ENCODE results near the gene MED20.

Gene MED20

GRCh38 chr6:41936073-41936837, 15.3 kb upstream of the MED20 start:
- ATAC-seq (peak; percentile 75), DNase-seq (peak; percentile 79)
- Mint-ChIP-seq H3K36me3 (ENCODE audit: low read depth) (peaks cover 68% of the 10 kb centered on the region), H3K9me3 (no peaks in the 10 kb centered on the region), H3K27ac (peak overlapping the region; percentile 84), H3K27me3 (no peaks in the 10 kb centered on the region), H3K4me1 (peaks cover 62% of the 10 kb centered on the region), H3K4me3 (peak overlapping the region; percentile 97)

- H3K36me3 Mint-ChIP-seq (ENCODE audit: low read depth): peaks cover 71% of the 10 kb centered on the region
- H3K27me3 Mint-ChIP-seq: no peaks in the 10 kb centered on the region
- H3K9me3 Mint-ChIP-seq: no peaks in the 10 kb centered on the region
- DNase-seq: no peak
- peak overlapping the region; percentile 97 for H3K4me3 Mint-ChIP-seq
- ATAC-seq: no peak
- peak overlapping the region; percentile 84 for H3K27ac Mint-ChIP-seq
- peaks cover 62% of the 10 kb centered on the region for H3K4me1 Mint-ChIP-seq
Measured at GRCh38 chr6:41935685-41936072, 14.7 kb upstream of the MED20 start.

- DNase-seq: no peak
- H3K36me3 Mint-ChIP-seq (ENCODE audit: low read depth): peaks cover 67% of the 10 kb centered on the region
- H3K27me3 Mint-ChIP-seq: no peaks in the 10 kb centered on the region
- peaks cover 60% of the 10 kb centered on the region for H3K4me1 Mint-ChIP-seq
- peak overlapping the region; percentile 97 for H3K4me3 Mint-ChIP-seq
- H3K9me3 Mint-ChIP-seq: no peaks in the 10 kb centered on the region
- H3K27ac Mint-ChIP-seq: peak overlapping the region; percentile 84
- no peak for ATAC-seq
Measured at GRCh38 chr6:41935193-41935574, 14.2 kb upstream of the MED20 start.

GRCh38 chr6:41934278-41935192, 13.6 kb upstream of the MED20 start:
- ATAC-seq: no peak
- Mint-ChIP-seq H3K27me3 (no peaks in the 10 kb centered on the region), H3K27ac (peak overlapping the region; percentile 84), H3K4me3 (no peak overlapping the region), H3K36me3 (ENCODE audit: low read depth) (peaks cover 64% of the 10 kb centered on the region), H3K9me3 (no peaks in the 10 kb centered on the region), H3K4me1 (peaks cover 53% of the 10 kb centered on the region)
- no peak for DNase-seq

- DNase-seq (no peak), ATAC-seq (no peak)
- Mint-ChIP-seq H3K36me3 (ENCODE audit: low read depth) (peaks cover 64% of the 10 kb centered on the region), H3K4me3 (no peak overlapping the region), H3K9me3 (no peaks in the 10 kb centered on the region), H3K4me1 (peaks cover 35% of the 10 kb centered on the region), H3K27me3 (no peaks in the 10 kb centered on the region), H3K27ac (no peak overlapping the region)
Measured at GRCh38 chr6:41932378-41932777, 11.4 kb upstream of the MED20 start.

- Mint-ChIP-seq H3K9me3 (no peaks in the 10 kb centered on the region), H3K27ac (no peak overlapping the region), H3K4me1 (peaks cover 33% of the 10 kb centered on the region), H3K27me3 (no peaks in the 10 kb centered on the region), H3K4me3 (no peak overlapping the region), H3K36me3 (ENCODE audit: low read depth) (peaks cover 63% of the 10 kb centered on the region)
- ATAC-seq (no peak), DNase-seq (no peak)
Measured at GRCh38 chr6:41931792-41932191, 10.9 kb upstream of the MED20 start.

- peaks cover 57% of the 10 kb centered on the region for H3K36me3 Mint-ChIP-seq (ENCODE audit: low read depth)
- no peak for ATAC-seq
- DNase-seq: no peak
- no peaks in the 10 kb centered on the region for H3K27me3 Mint-ChIP-seq
- H3K4me3 Mint-ChIP-seq: no peak overlapping the region
- H3K9me3 Mint-ChIP-seq: no peaks in the 10 kb centered on the region
- H3K27ac Mint-ChIP-seq: peak overlapping the region; percentile 59
- H3K4me1 Mint-ChIP-seq: peaks cover 20% of the 10 kb centered on the region
Measured at GRCh38 chr6:41929924-41930323, 9.0 kb upstream of the MED20 start.

- no peak for ATAC-seq
- H3K27ac Mint-ChIP-seq: peak overlapping the region; percentile 22
- peaks cover 37% of the 10 kb centered on the region for H3K4me1 Mint-ChIP-seq
- no peaks in the 10 kb centered on the region for H3K9me3 Mint-ChIP-seq
- DNase-seq: no peak
- no peaks in the 10 kb centered on the region for H3K27me3 Mint-ChIP-seq
- no peak overlapping the region for H3K4me3 Mint-ChIP-seq
- peaks cover 62% of the 10 kb centered on the region for H3K36me3 Mint-ChIP-seq (ENCODE audit: low read depth)
Measured at GRCh38 chr6:41927253-41927652, 6.3 kb upstream of the MED20 start.

GRCh38 chr6:41922154-41922553, 1.2 kb upstream of the MED20 start:
- Mint-ChIP-seq H3K36me3 (ENCODE audit: low read depth) (peaks cover 34% of the 10 kb centered on the region), H3K9me3 (no peaks in the 10 kb centered on the region), H3K27ac (peak overlapping the region; percentile 94), H3K4me1 (peaks cover 57% of the 10 kb centered on the region), H3K4me3 (peak overlapping the region; percentile 88), H3K27me3 (no peaks in the 10 kb centered on the region)
- ATAC-seq (no peak), DNase-seq (no peak)

- Mint-ChIP-seq H3K27ac (peak overlapping the region; percentile 94), H3K36me3 (ENCODE audit: low read depth) (peaks cover 34% of the 10 kb centered on the region), H3K4me3 (peak overlapping the region; percentile 88), H3K9me3 (no peaks in the 10 kb centered on the region), H3K4me1 (peaks cover 55% of the 10 kb centered on the region), H3K27me3 (no peaks in the 10 kb centered on the region)
- ATAC-seq (peak; percentile 6), DNase-seq (no peak)
Measured at GRCh38 chr6:41921712-41921998, 716 bp upstream of the MED20 start.

- Mint-ChIP-seq H3K27me3 (no peaks in the 10 kb centered on the region), H3K4me3 (no peak overlapping the region), H3K27ac (peak overlapping the region; percentile 36), H3K36me3 (ENCODE audit: low read depth) (peaks cover 27% of the 10 kb centered on the region), H3K4me1 (peaks cover 28% of the 10 kb centered on the region), H3K9me3 (no peaks in the 10 kb centered on the region)
- ATAC-seq: no peak
- DNase-seq: no peak
Measured at GRCh38 chr6:41917528-41917927, 3.4 kb downstream of the MED20 start.

GRCh38 chr6:41914869-41915530, 5.9 kb downstream of the MED20 start:
- Mint-ChIP-seq H3K27me3 (no peaks in the 10 kb centered on the region), H3K9me3 (no peaks in the 10 kb centered on the region), H3K4me1 (peaks cover 14% of the 10 kb centered on the region), H3K36me3 (ENCODE audit: low read depth) (peaks cover 30% of the 10 kb centered on the region), H3K27ac (no peak overlapping the region), H3K4me3 (no peak overlapping the region)
- DNase-seq: no peak
- ATAC-seq: no peak

GRCh38 chr6:41914343-41914742, 6.6 kb downstream of the MED20 start:
- no peaks in the 10 kb centered on the region for H3K27me3 Mint-ChIP-seq
- no peak for DNase-seq
- H3K4me3 Mint-ChIP-seq: no peak overlapping the region
- no peak overlapping the region for H3K27ac Mint-ChIP-seq
- peaks cover 9% of the 10 kb centered on the region for H3K4me1 Mint-ChIP-seq
- H3K36me3 Mint-ChIP-seq (ENCODE audit: low read depth): peaks cover 30% of the 10 kb centered on the region
- no peak for ATAC-seq
- no peaks in the 10 kb centered on the region for H3K9me3 Mint-ChIP-seq

- H3K9me3 Mint-ChIP-seq: no peaks in the 10 kb centered on the region
- no peak overlapping the region for H3K27ac Mint-ChIP-seq
- ATAC-seq: no peak
- DNase-seq: no peak
- H3K27me3 Mint-ChIP-seq: no peaks in the 10 kb centered on the region
- H3K4me3 Mint-ChIP-seq: no peak overlapping the region
- H3K36me3 Mint-ChIP-seq (ENCODE audit: low read depth): peaks cover 27% of the 10 kb centered on the region
- no peaks in the 10 kb centered on the region for H3K4me1 Mint-ChIP-seq
Measured at GRCh38 chr6:41909727-41910126, 11.2 kb downstream of the MED20 start.
